Sigmoid colon (tissue), 7 donors: Measurements from ENCODE around the gene DIP2C. TPM values are rescaled to one million over a fixed set of nuclear protein-coding genes. Genes with fewer than 3 reads are reported as not detected.

Experiments used
- DNase-seq: peaks from one replicate; pipeline ENCODE4 v3.0.0-alpha.2; 2019
- H3K27ac ChIP-seq, 4 donors: fragments of 200-600 bp; sonication (generic); one replicate each; pipeline ENCODE4 v1.5.1; 2016 to 2019; ENCODE audit warnings: mild to moderate bottlenecking in 1 of 4
- H3K27me3 ChIP-seq, 3 donors: fragments of 200-600 bp; sonication (generic); one replicate each; pipeline ENCODE4 v1.5.1; 2019; ENCODE audit warnings: mild to moderate bottlenecking in 1 of 3
- H3K36me3 ChIP-seq, 4 donors: fragments of 200-600 bp; sonication (generic); one replicate each; pipeline ENCODE4 v1.5.1; 2016 to 2019
- H3K4me1 ChIP-seq, 4 donors: fragments of 200-600 bp; sonication (generic); one replicate each; pipeline ENCODE4 v1.5.1; 2017 to 2019
- H3K4me3 ChIP-seq, 4 donors: fragments of 200-600 bp; sonication (generic); one replicate each; pipeline ENCODE4 v1.5.1; 2017 to 2019; ENCODE audit warnings: mild to moderate bottlenecking in 2 of 4, moderate library complexity in 1 of 4
- H3K9me3 ChIP-seq, 4 donors: fragments of 200-600 bp in 3 of 4; sonication (generic) in 3 of 4; one replicate each; pipeline versions ENCODE4 v1.5.1 to v1.6.1; 2013 to 2019
- EP300 ChIP-seq, 4 donors: sonication (generic); formaldehyde crosslinking; IDR thresholded peaks; one replicate each; pipeline ENCODE4 v1.6.1; 2017; ENCODE audit warnings: antibody characterized with exemption in 4 of 4
- POLR2A ChIP-seq, 2 donors: fragments of 450-650 bp; IDR thresholded peaks; one replicate each; pipeline ENCODE4 v1.6.1; 2016; ENCODE audit warnings: antibody characterized with exemption in 2 of 2, mild to moderate bottlenecking in 2 of 2, moderate library complexity in 2 of 2
- POLR2AphosphoS5 ChIP-seq, 4 donors: sonication (generic); formaldehyde crosslinking; IDR thresholded peaks; one replicate each; pipeline ENCODE4 v1.6.1; 2017; ENCODE audit warnings: antibody characterized with exemption in 4 of 4
- whole genome bisulfite sequencing, 2 donors: extraction: QIAGEN DNeasy Blood & Tissue Kit; methylation state at CpG; one replicate each; pipeline ENCODE4 v1.1.7; 2013; 5-methylcytosine and 5-hydroxymethylcytosine counted together
- intact Hi-C: fragments of 100-400 bp; cut with DNase I; formaldehyde crosslinking; loops from one replicate; pipeline ENCODE4 v1.15.1; 2023
- polyA plus RNA-seq, 3 donors: library from polyadenylated mRNA; stranded (reverse); fragments of 200-250 nt; gene quantifications; one replicate each; pipeline ENCODE4 v1.2.3, GENCODE V29; 2013
- total RNA-seq, 4 donors: library from RNA; depleted of rRNA; stranded (reverse); fragments of >200 nt; gene quantifications; one replicate each; pipeline ENCODE4 v1.1.0, GENCODE V29; 2016
- TF ChIP-seq, protein P1 (sequence below), 4 experiments: fragments of 450-650 bp in 3 of 4; fragments of 200-600 bp in 1 of 4; IDR thresholded peaks; one replicate each; pipeline ENCODE4 v1.5.1; 2016 to 2019; ENCODE audit warnings: antibody characterized with exemption in 4 of 4, mild to moderate bottlenecking in 3 of 4, moderate library complexity in 2 of 4
- donor health status: healthy with polysubstance abuse.
- donor health status: Bipolar disorder and iron deficiency.
- donor health status: healthy.

Gene DIP2C
- total and polyA plus RNA-seq, 7 donors = 1.8 to 67.9 (median 42.1) TPM

DNA sequence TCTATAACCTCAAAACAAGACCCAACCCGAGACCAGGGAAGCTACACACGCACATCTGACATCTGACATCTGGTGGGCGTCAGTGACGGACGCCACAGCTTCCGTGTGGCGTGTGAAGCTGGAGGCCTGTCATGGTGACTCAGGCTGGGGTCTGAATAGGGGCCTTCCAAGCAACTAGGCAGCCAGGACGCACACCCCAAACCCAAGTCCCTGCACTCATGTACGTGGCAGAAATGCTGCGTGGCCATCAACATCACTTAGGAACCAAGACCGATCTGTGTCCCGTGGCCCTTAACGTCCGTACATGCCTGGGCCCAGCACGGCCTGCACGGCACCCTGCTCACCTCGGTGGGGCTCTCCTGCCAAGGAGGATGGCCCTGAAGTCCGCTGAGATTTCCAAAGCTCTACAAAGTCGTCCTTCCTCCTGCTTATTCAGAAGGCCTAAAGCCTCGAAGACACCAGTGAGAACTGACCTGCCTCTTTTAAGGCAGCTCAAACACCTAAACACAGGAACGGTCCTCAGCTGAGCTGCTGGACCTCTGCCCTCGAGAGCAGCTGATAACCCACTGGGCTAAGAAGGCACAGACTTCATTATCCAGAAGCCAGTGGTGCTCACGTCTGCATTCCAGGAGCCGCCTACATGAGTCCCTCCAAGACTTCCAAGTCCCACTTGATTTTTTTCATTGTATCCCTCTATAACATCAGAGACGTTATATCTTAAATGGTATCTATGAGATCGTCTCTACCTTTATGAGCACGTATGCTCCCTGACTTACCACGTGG, 82.5 kb downstream of the DIP2C start:
- Histone ChIP-seq H3K9me3 (no peaks in the 10 kb centered on the region), H3K27me3 (no peaks in the 10 kb centered on the region), H3K4me3 (peak overlapping the region in 1 of 4 donors; percentile 28), H3K36me3 (no peaks in the 10 kb centered on the region), H3K27ac (peak overlapping the region; percentile 38 to 79 (median 66)), H3K4me1 (peaks cover 0 to 88% (median 79%) of the 10 kb centered on the region in 4 donors)
- peak; percentile 59 for DNase-seq
- intact Hi-C loops = loop anchor here (5.0 kb wide), 1 partner anchor 95 kb away; no protein-coding TSS in a partner anchor
- TF ChIP-seq, protein P1, sequence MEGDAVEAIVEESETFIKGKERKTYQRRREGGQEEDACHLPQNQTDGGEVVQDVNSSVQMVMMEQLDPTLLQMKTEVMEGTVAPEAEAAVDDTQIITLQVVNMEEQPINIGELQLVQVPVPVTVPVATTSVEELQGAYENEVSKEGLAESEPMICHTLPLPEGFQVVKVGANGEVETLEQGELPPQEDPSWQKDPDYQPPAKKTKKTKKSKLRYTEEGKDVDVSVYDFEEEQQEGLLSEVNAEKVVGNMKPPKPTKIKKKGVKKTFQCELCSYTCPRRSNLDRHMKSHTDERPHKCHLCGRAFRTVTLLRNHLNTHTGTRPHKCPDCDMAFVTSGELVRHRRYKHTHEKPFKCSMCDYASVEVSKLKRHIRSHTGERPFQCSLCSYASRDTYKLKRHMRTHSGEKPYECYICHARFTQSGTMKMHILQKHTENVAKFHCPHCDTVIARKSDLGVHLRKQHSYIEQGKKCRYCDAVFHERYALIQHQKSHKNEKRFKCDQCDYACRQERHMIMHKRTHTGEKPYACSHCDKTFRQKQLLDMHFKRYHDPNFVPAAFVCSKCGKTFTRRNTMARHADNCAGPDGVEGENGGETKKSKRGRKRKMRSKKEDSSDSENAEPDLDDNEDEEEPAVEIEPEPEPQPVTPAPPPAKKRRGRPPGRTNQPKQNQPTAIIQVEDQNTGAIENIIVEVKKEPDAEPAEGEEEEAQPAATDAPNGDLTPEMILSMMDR (IDR thresholded peaks at IDR 0.05) = no peak
- 92 to 95% methylated on average over 28 of the region's 28 CpGs for WGBS, 2 donors

DNA sequence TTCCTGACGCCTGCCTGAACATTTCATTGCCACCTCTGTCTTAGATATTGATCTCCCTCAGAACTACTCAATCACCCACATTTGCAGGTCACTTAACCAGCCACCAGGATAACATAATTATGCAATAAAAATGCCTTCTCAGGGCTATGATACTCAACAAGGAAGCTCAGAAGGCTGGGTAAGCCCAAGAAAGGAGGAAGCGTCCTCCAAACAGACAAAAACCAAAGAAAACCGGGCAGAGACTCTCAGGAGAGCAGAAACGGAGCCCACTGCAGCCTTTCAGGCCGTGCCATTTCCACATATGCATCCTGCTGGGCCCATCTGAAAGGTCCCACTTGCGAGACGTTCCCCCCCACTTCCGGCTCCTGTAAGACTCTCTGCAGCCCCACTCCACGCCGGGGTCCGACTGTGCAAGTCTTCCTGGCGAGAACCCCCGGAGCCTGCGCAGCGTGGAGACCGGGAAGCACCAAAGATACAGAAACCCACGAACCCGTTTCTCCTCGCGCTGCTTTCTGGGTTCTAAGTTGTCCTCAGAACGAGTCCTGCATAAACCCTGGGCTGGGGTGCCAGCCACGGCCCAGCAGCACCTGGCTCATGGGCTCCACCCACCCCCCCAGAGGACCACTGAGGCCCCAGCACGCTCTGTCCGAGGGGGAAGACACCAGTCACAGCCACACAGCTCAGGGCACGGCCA, 83.7 kb downstream of the DIP2C start:
- peak; percentile 49 for DNase-seq
- Histone ChIP-seq H3K27ac (peak overlapping the region in 3 of 4 donors; percentile 42 to 79 (median 63)), H3K36me3 (no peaks in the 10 kb centered on the region), H3K27me3 (no peaks in the 10 kb centered on the region), H3K9me3 (no peaks in the 10 kb centered on the region), H3K4me1 (peaks cover 0 to 89% (median 81%) of the 10 kb centered on the region in 4 donors), H3K4me3 (no peak overlapping the region)
- intact Hi-C loops = loop anchor here (5.0 kb wide), 1 partner anchor 93 kb away; no protein-coding TSS in a partner anchor
- no peak for TF ChIP-seq POLR2A (IDR thresholded peaks at IDR 0.05)
- TF ChIP-seq, protein P1 (IDR thresholded peaks at IDR 0.05) = no peak
- 74 to 81% methylated on average over 25 of the region's 25 CpGs for WGBS, 2 donors

DNA sequence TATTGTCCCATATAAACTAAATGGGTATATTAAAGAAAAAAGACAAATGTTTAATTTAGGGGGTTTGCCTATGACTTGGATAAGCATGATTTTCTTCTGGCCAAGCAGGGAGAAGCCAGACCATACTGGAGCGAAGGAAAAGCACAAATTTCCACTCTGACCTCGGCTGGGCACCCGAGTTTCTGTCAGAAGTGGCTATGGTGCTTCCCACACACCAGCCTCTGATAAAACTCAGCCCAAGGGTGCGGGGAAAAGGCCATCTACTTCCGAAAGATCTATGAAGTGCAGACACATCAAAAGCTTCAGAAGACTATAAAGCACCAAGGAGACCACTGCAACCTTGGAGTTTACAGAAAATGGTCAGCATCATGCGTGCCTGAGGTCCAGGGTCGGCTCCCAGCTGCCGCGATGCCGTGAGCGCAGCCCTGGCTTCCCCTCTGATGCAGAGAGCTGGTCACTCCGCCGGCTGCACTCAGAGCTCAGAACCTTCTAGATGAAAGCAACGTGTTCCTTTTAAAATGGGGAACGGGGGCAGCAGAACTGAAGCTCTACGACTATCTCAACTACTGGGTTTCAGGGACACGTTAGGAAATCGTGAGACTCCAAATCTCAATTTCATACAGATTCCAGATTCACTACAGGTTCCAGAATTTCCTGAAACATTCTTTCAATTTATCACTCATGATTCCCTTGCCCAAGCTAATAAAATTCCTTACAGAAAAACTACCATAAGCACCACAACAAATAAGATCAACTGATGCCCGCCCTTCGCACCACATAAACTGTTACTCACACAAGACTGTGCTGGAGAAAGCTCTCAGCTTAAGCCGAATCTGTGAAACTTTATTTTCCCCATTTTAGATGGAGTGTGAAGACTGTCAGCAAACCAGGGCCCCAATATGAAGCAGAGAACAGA, 84.5 kb downstream of the DIP2C start:
- no peaks in the 10 kb centered on the region for H3K36me3 ChIP-seq
- H3K27ac ChIP-seq = peak overlapping the region in 3 of 4 donors; percentile 42 to 79 (median 63)
- TF ChIP-seq, protein P1 (IDR thresholded peaks at IDR 0.05) = no peak
- TF ChIP-seq POLR2AphosphoS5 (IDR thresholded peaks at IDR 0.05) (no peak), POLR2A (IDR thresholded peaks at IDR 0.05) (no peak), EP300 (IDR thresholded peaks at IDR 0.05) (no peak)
- WGBS, 2 donors = 74 to 85% methylated on average over 21 of the region's 21 CpGs
- no peaks in the 10 kb centered on the region for H3K9me3 ChIP-seq
- H3K27me3 ChIP-seq = no peaks in the 10 kb centered on the region
- no peak overlapping the region for H3K4me3 ChIP-seq
- DNase-seq = peak; percentile 52
- intact Hi-C loops = loop anchor here (5.0 kb wide), 1 partner anchor 93 kb away; no protein-coding TSS in a partner anchor
- H3K4me1 ChIP-seq = peaks cover 0 to 89% (median 84%) of the 10 kb centered on the region in 4 donors

DNA sequence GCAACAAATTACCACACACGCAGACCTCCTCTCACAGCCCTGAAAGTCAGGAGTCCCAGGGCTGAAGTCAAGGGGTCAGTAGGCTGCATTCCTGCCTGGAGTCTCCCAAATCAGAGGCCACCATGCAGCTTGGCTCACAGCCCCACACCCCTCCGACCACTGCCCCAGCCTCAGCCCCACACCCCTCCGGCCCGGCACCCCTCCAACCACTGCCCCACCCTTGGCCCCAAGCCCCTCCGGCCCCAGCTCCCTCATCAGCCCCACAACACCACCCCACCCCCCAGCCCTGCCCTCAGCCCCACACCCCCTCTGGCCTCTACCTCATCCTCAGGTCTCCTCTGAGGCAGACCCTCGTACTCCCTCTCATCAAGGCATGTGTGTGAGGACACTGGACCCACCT, 85.7 kb downstream of the DIP2C start:
- Histone ChIP-seq H3K27me3 (no peaks in the 10 kb centered on the region), H3K27ac (no peak overlapping the region), H3K36me3 (no peaks in the 10 kb centered on the region), H3K9me3 (no peaks in the 10 kb centered on the region), H3K4me3 (no peak overlapping the region), H3K4me1 (peaks cover 0 to 89% (median 85%) of the 10 kb centered on the region in 4 donors)
- TF ChIP-seq POLR2AphosphoS5 (IDR thresholded peaks at IDR 0.05) (no peak), EP300 (IDR thresholded peaks at IDR 0.05) (no peak), POLR2A (IDR thresholded peaks at IDR 0.05) (no peak)
- TF ChIP-seq, protein P1 (IDR thresholded peaks at IDR 0.05) = no peak
- intact Hi-C loops = no loop called here
- 78 to 85% methylated on average over 6 of the region's 6 CpGs for WGBS, 2 donors
- DNase-seq = peak; percentile 57
